Measurements from ENCODE around the gene LNX2.

The LNX2 gene

GRCh38 chr13:27628081-27628480 lies 7.8 kb upstream of the LNX2 start:
- no peak for TF ChIP-seq CTCF (IDR thresholded peaks at IDR 0.05)

GRCh38 chr13:27627380-27627779 lies 7.1 kb upstream of the LNX2 start:
- no peak for TF ChIP-seq CTCF (IDR thresholded peaks at IDR 0.05)

- TF ChIP-seq CTCF (IDR thresholded peaks at IDR 0.05): no peak
These were observed 5.5 kb upstream of the LNX2 start for GRCh38 chr13:27625839-27626238.

GRCh38 chr13:27624071-27624470 lies 3.7 kb upstream of the LNX2 start:
- no peak for TF ChIP-seq CTCF (IDR thresholded peaks at IDR 0.05)

- TF ChIP-seq CTCF (IDR thresholded peaks at IDR 0.05): no peak
These were observed 2.6 kb upstream of the LNX2 start for GRCh38 chr13:27622881-27623280.

- 0 out of 2 replicates have a peak, but pooled peaks have one; percentile 16 for TF ChIP-seq CTCF (IDR thresholded peaks at IDR 0.05)
These were observed 1.9 kb upstream of the LNX2 start for GRCh38 chr13:27622102-27622820.

- no peak for TF ChIP-seq CTCF (IDR thresholded peaks at IDR 0.05)
These were observed 1.2 kb upstream of the LNX2 start, which contains the start of gene POLR1D for GRCh38 chr13:27621366-27622101. TSS of gene POLR1D (plus strand) at chr13:27621892. CDS start at chr13:27621984, 92 bp downstream.
